HT-29 (cell line): ENCODE results near the gene COPS2. TPM values are rescaled to one million over a fixed set of nuclear protein-coding genes. Genes with fewer than 3 reads are reported as not detected.
A peak's percentile ranks its signal among the peaks of the same experiment; 100 is the strongest.

Source experiments
- DNase-seq: peaks from one replicate; pipeline ENCODE4 v3.0.0-alpha.2; 2015; ENCODE audit warnings: low spot score
- total RNA-seq: library from RNA; depleted of rRNA; stranded (reverse); fragments of >200 nt; shearing (Covaris generic); gene quantifications from 2 replicates; pipeline ENCODE4 v1.2.3, GENCODE V29; 2014

Gene COPS2
- total RNA-seq, 1 experiment from 2014 or later = 17.0 TPM

- DNase-seq = peak; percentile 25
These were observed 632 bp upstream of the COPS2 start for GRCh38 chr15:49155834-49156627.

GRCh38 chr15:49154799-49155109 is 645 bp downstream of the COPS2 start:
- no peak for DNase-seq

GRCh38 chr15:49154359-49154758 is 1.0 kb downstream of the COPS2 start:
- DNase-seq = no peak

- no peak for DNase-seq
These were observed 2.7 kb downstream of the COPS2 start for GRCh38 chr15:49152552-49153312.

- DNase-seq = no peak
These were observed 3.6 kb downstream of the COPS2 start for GRCh38 chr15:49151831-49152230.

- DNase-seq = no peak
These were observed 6.7 kb downstream of the COPS2 start for GRCh38 chr15:49148727-49149126.

- no peak for DNase-seq
These were observed 7.1 kb downstream of the COPS2 start for GRCh38 chr15:49148298-49148697.

GRCh38 chr15:49145651-49146609 is 9.5 kb downstream of the COPS2 start:
- DNase-seq = peak; percentile 90

- no peak for DNase-seq
These were observed 17.5 kb downstream of the COPS2 start for GRCh38 chr15:49137861-49138260.

- DNase-seq = no peak
These were observed 19.5 kb downstream of the COPS2 start for GRCh38 chr15:49135911-49136310.

GRCh38 chr15:49135342-49135857 is 20.0 kb downstream of the COPS2 start:
- no peak for DNase-seq

GRCh38 chr15:49134683-49135341 is 20.6 kb downstream of the COPS2 start:
- no peak for DNase-seq

GRCh38 chr15:49131403-49131802 is 24.0 kb downstream of the COPS2 start:
- DNase-seq = no peak

GRCh38 chr15:49124371-49124770 is 31.0 kb downstream of the COPS2 start:
- DNase-seq = no peak

- DNase-seq = no peak
These were observed 32.8 kb downstream of the COPS2 start for GRCh38 chr15:49122541-49123062.

GRCh38 chr15:49121901-49122300 is 33.5 kb downstream of the COPS2 start:
- no peak for DNase-seq

- no peak for DNase-seq
These were observed 34.6 kb downstream of the COPS2 start for GRCh38 chr15:49120832-49121231.

GRCh38 chr15:49116108-49116857 is 39.1 kb downstream of the COPS2 start:
- no peak for DNase-seq

GRCh38 chr15:49115062-49115461 is 40.3 kb downstream of the COPS2 start:
- DNase-seq = no peak
